Posterior vena cava (tissue), 2 donors: ENCODE results near the gene GPRC5A. TPM values are rescaled to one million over a fixed set of nuclear protein-coding genes. Genes with fewer than 3 reads are reported as not detected.

ENCODE experiments used
- DNase-seq: peaks from one replicate; pipeline ENCODE4 v3.0.0-alpha.2; 2020; ENCODE audit warnings: low spot score
- intact Hi-C, 2 donors: fragments of 100-400 bp; cut with DNase I; formaldehyde crosslinking; loops; one replicate each; pipeline versions ENCODE4 v1.14.1 to v1.14.2; 2022 to 2023
- total RNA-seq, 2 donors: library from RNA; stranded (reverse); fragmentation: NEBNext Ultra II Directional; extraction: Animal tissue kit (Norgen Biotek cat#: 25700); gene quantifications; one replicate each; pipeline ENCODE4 v1.2.1, GENCODE V29; 2021
- donor health status: DM: yes; HTN: yes; CAD: no.
- donor health status: DM: yes; HTN: yes; CAD: no.

GPRC5A gene
- total RNA-seq, 2 donors from 2014 or later: 16.2 to 23.4 TPM

GRCh38 chr12:12958886-12959285 lies 67.5 kb downstream of the GPRC5A start:
- DNase-seq: no peak
- intact Hi-C loops: no loop called here

- intact Hi-C loops: no loop called here
- no peak for DNase-seq
Observed at GRCh38 chr12:12960639-12961209, 69.4 kb downstream of the GPRC5A start.

GRCh38 chr12:12964255-12964654 lies 72.9 kb downstream of the GPRC5A start:
- intact Hi-C loops: no loop called here
- DNase-seq: no peak

GRCh38 chr12:12965836-12966235 lies 74.5 kb downstream of the GPRC5A start:
- intact Hi-C loops: no loop called here
- no peak for DNase-seq

Other genes starting within 250 kb of the GPRC5A start
- gene GPR19, start 195.4 kb upstream of the GPRC5A start, total RNA-seq: not detected
- 10 to 100 TPM; 27.5 to 33.1 TPM for gene CDKN1B, start 174.2 kb upstream of the GPRC5A start, total RNA-seq
- 10 to 100 TPM; 22.4 to 45.1 TPM for gene APOLD1, start 105.9 kb upstream of the GPRC5A start, total RNA-seq
- 10 to 100 TPM; 40.9 to 43.1 TPM for gene DDX47, start 78.2 kb upstream of the GPRC5A start, total RNA-seq
- not detected for gene GPRC5D, start 60.6 kb downstream of the GPRC5A start, total RNA-seq
- gene HEBP1, start 108.7 kb downstream of the GPRC5A start, total RNA-seq: 10 to 100 TPM; 56.4 to 63.2 TPM
- gene FAM234B, start 152.8 kb downstream of the GPRC5A start, total RNA-seq: 1 to 10 TPM; 4.5 to 4.9 TPM
- gene GSG1, start 212.1 kb downstream of the GPRC5A start, total RNA-seq: not detected